HG03196 (cell line): ENCODE data around the gene HAUS3.
"Not testable (repeated sequence)": the region's sequence is repeated elsewhere in the genome, so short reads cannot be mapped to it uniquely, and the experiment has no call there.

Source experiments
- ATAC-seq: cut with Tn5 transposase; IDR thresholded peaks from one replicate; pipeline ENCODE4 v1.9.1; 2021; ENCODE audit not compliant: unreplicated experiment

The HAUS3 gene

DNA sequence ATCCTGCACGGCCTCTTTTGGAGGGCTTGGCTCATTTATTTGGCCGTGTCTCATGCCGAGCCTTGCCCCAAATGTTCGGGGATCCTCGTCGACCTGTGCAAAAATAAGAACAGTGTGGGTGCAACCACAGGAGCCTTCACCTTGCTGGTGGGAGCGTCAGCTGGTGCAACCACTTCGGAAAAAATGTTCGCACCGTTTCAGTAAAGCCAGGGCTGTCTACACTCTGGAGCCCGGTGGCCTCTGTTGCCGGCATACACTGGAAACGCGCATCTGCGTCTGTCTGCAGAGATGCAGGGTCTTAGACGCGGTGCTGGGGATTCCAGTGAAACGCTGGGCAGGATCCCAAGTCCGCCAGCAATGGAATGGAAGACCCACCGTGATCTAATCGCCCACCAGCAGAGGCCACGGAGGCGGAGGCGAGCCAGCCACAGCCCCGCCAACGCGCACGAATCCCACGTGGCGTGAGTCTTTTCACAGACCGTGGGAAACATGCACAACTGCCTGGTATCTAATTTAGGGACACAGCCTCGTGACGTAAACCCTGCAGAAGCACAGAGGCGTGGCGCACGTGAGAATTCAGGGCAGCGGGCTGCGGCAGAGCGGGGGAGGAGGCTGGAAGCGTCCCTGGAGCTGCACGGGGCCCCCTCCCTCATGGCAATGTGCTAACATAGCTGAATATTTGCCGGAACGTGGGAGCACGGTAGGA lies 33.8 kb upstream of the HAUS3 start:
- no peak for ATAC-seq

DNA sequence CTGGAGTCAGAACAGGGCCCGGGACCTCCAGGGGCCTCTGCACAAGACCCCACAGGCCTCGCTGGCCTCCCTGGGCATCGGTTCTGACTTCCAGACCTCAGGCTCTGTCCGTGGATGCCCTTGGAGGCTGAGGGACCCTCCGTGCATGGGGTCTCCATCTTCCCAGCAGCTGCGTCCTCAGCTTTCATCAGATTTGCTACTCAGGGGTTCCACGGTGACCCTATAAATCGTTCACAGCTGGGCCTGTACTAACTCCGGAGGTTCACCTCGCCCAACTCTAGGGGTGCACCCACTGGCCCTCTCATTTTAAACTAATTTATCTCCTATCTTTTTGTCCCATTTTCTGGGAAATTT lies 33.1 kb upstream of the HAUS3 start:
- not testable (repeated sequence) for ATAC-seq

DNA sequence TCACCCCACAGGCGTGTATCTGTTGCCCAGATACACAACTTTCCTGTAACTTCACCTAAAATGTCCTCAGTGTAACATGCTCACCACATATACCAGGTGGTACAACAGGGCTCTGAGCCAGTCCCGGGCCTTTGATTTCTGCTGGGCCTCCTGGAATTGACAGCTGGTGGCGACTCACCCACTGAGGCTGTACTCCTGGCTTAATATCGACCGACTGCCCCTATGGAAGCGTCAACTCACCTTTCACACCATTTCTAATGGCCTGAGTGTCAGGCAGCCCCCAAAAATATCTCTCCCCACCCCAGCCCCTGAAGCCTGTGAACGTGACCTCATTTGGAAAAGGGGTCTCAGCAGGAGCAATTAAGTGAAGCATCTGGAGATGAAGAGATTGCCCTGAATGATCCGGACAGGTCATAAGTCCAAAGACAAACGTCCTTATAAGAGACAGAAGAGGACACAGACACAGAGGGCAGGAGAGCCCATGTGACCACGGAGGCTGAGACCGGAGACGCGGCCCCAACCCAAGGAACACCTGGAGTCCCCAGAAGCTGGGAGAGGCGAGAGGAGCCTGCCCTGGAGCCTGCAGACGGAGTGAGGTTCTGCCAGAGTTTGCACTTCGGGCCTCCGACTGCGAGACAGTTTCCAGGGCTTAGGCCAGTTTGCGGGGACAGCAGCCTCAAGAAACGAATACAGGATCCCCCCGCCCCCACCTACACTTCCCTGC lies 32.6 kb upstream of the HAUS3 start:
- ATAC-seq, result no peak

DNA sequence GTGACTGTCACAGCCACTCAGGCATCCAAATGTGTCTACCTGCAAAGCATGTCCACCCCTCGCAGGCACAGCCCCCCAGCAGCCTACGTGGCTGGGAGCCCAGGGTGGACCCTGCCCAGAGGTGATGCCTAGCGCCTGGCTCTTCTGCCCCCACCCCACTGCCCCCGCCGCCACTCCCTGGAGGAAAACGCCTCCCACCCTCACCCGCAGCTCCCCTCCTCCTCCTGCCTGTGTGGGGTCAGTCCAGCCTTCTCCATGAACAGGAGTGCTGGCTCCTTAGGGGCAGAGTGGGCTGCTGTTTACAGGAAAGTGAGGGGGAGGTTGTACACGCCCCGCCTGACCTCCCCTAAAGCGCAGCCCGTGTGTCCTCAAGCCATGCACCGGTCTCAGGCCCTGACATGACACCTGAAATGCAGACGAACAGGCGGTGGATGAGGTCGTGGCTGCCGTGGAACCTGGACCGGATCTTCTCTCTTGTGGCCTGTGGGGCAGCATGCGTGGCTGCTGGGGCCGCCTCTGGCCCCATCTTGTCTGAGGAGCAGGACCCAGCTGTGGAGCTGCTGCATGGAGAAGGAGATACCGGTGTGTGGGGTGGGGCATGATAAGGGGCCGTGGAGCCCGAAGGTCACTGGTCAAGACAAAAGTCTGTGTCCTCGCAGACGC lies 31.9 kb upstream of the HAUS3 start:
- no peak for ATAC-seq

DNA sequence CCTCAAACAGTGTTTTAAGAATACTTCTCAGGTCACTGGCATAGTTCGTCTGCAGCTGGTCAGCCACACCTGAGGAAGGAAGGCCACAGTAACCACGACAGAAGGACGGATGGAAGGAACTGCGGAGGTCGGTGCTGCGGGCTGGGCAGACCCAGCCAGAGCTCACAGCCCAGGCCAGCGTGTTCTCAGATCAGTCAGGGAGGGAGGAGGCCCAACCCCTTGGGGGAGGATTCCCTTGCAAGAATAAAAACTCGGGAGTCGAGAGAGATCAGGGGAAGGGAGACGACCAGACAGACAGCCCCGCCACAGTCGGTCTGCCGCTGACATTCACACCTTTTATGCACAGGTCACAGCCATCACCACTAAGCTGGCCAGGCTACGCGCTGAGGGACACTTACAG lies 31.3 kb upstream of the HAUS3 start:
- no peak for ATAC-seq

DNA sequence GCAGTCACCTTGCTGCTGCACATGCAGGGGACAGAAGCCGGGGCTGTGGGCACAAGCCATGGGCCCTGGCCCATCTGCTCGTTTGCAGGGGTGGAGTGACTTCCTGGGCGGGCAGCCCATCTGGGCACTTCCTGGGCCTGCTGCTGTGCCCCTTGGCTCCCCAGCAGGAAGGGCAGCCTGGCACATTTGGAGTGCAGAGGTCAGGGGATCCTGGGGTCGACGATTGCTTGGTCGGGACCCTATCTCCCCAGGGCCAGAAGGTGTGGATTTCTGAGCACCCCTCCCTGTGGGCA lies 30.9 kb upstream of the HAUS3 start:
- ATAC-seq, result no peak

DNA sequence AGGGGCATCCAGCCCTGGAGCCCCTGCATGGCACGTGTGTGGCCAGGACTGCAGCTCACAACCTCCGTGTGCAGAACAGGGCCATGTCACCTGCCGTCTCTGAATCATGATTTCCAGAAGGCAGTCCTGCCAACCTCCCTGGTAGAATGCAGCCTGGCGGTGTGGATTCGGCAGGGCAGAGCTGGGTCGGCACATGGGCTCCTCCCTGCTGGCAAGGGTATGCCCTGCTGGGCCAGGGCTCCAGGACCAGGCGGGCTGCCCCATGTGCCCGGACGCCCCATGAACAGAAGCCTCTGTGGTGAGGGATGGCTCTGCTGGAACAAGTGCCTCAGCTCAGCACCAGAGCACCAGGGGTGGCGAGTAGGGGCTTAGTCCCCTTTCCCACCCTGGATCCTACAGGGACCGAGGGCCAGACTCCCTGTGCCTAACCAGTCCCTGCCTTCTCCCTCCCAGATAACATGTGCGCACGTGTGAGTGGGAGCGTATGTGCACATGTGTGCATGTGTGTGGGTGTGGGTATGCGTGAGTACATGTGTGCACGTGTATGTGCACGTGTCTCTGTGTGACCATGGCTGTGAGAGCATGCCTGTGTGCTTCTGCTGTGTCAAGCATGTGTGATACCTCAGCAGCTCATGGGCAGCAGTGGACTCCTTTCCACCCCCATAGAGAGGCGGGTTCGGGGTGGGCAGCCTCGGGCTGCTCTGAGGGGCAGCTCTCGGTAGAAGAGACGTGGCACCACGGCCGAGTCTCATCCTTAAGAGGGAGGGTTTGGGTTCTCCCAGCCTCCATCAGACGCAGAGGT lies 30.3 kb upstream of the HAUS3 start:
- no peak for ATAC-seq

DNA sequence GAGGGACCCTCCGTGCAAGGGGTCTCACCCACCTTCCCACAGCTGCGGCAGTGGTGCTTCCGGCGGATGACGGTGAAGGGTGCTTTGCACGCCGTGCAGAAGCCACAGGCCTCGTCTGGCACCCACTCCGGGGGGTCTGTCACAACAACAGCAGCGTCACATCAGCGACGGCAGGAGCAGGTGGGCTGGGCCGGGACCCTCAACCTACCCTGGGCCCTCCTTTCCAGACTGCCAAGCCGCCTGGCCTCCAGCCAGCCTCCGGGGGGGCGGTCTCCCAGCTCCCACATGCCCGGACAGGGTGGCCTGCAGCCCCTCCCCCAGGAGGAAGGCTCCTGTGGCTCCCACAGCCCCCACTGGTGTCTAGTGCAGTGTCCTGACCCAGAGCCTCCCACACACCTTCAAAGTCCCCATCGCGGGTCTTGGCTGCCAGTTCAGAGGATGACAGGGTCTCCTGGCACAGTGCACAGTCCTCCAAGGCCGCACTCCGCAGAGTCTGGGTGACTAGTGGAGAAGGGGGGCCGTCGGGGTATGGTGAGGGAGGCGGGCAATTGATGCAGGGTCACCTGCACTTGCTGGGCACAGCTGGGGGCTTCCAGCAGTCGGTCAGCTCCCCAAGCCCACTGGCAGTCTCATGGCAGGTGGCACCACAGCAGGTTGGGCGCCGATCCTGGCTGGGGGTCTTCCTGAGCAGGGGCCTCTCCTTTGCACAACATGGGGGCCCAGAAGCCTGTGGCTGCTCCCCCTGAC lies 29.5 kb upstream of the HAUS3 start:
- ATAC-seq, result no peak

DNA sequence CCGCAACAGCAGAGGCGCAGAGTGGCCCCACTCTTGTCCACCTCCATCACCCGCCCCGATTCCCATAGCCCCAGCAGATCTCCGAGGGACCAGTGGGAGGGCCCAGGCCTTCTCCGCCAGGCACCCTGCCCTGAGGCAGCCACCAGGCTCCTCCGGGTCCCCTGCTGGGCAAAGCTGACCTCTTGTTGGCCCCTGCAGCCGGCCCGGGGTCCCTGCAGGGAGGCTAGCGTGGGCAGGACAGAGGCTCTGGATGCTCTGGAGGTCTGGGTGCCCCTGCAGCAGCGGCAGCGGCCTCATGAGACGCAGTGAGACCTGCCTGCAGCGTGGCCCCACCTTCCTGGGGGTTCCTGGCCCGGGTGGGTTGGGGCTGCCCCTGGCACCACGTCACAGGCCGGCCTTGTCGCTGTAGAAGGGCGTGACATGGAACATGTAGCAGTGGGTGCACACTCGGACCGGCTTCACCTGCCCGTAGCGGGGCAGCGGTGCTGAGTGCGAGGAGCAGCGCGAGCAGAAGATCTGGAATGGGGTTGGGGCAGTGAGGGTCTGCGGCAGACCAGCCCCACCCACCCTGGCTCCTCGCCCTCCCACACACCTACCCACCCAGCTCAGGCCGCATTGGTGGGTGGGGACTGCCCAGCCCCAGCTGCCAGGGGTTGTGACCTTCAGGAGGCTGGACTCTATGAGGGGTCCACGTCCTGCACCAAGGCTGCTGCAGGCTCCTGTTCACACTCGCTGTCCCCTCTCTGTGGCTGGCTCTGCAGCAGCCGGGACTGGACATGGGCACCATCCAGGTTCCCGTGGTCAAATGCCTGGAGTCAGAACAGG lies 28.6 kb upstream of the HAUS3 start:
- ATAC-seq, result no peak

DNA sequence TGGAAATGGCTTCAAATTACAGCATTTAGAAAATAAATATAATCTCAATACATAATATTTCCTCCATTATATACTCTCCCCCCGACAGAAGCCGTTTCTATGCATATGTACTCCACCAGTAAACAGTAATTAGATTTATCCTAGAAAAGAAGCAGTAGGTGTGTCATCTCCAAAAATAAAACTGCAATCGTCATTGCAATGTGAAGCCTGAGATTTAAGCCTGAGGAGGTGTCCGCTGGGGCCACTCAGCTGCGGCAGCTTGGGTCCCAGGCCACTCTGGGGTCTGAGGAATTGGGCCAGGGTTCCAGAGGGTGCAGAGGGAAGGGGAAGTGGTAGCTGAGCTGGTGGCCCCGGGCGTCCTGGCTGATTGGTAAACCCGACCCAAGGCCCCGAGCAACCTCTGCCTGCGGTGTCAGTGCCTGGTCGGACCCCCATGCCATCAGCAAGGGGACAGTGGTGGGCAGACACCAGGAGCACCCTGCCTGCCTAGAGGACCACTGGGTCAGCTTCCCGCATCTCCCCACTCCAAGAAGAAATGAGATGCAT lies 27.8 kb upstream of the HAUS3 start:
- no peak for ATAC-seq

DNA sequence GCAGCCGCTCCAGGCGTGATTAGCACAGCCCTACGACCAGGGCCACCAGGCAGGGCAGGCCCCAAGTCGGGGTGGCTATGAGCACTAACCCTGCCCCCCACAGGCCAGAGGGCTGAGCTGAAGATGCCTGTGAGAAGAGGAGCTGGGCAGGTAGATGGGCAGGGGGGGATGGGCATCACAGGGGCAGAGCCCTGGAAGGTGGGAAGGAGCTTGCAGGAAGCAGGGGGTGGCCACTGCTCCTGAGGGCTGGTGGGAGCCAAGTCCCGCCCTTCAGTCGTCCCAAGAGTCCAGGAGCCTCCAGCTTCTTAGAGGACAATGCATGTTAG lies 27.2 kb upstream of the HAUS3 start:
- no peak for ATAC-seq

DNA sequence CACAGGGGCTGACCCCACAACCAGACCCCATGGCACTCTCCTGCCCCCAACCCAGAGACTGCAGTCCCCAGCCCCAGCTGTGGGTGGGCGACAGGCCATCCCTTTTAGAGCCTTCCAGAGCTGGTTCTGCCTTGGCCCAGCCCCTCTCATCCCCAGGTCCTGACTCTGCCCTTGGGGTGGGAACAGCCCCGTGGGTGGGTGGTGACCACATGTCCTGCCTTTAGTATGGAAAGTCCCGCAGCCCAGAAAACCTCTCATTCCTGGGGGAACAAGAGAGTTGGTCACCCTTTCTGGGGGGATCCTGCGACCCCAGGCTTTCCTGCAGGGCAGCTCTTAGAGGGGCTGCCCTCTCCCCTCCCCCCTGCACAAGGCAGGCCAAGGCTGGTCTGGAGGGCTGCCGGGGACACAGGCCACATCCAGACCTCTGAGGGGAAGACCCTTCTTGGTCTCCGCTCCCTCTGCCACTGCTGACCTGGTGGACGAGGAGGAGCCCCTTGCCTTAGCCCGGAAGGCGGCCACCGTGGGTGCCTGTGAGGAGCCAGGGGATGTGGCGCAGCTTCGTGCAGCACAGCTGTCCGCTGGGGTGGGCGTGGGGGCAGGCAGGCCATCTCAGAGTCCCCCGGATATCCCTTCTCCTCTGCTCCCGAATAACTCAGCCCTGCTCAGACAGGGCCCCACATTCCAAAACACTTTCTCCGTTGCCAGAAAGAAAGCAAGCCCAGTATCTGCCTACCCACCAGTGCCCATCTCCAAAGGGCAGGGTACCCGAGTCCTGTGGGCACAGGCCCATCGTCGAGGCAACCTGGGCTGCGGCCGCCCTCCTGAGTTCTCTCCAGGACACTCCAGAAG lies 26.7 kb upstream of the HAUS3 start:
- no peak for ATAC-seq

DNA sequence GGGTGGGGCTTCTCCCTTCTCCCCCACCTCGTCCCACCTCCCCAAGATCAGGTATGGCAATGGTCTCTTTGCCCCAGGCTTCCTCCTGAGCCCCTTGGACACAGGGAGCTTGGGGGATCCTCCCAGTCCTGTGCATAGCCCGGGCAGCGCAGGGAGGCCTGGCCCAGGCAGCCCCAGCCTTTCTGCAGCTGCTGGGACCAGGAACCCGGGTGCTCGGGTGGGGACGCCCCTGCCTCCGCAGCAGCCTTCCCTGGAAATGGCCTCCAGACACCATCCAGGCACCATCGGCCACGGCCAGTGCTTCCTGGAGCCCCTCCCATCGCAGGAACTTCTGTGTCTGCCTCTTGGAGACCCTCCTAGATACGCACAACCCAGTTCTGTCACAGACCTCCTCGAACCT lies 25.9 kb upstream of the HAUS3 start:
- no peak for ATAC-seq

DNA sequence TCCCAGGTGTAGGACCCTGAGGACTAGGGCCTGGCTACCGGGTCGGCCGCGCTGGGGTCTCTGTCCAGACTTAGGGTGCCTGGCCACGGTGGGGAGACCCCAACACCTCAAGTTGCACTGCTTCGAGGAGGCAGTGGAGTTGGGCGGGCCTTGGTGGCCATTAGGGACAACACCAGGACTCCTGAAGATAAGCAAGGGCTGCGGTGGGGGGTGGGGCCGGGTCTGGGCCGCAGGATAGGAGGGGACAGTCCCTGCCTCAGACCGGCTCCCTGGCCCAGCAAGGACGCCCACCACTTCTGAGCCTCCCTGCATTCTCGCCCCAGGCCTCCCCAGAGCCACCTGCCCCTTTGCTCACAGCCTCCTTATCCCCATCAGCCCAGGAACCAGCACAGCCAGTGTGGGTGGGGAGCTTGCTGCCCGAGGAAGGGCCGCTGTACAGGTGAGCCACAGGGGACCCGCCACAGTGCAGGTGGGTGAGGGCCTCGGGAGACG lies 25.4 kb upstream of the HAUS3 start:
- ATAC-seq, result no peak

DNA sequence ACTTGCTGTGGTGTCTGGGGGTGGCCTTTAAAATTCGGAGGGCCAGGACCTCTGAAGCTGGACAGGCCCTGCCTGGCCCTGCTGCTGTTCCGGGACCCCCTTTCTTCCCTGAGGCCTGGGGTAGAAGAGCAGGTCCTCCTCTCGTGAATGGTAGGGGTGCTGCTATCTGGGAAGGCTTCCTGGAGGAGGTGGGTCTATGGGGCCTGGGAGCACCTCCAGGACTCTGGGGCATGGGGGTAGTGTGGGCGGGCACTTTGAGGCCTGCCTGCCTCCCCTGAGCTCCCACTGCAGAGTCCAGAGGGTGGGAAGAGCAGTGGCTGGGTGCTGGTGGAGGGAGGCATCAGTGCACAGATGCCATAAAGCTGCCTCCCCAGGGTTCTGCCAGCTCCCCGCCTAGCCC lies 24.9 kb upstream of the HAUS3 start:
- no peak for ATAC-seq

DNA sequence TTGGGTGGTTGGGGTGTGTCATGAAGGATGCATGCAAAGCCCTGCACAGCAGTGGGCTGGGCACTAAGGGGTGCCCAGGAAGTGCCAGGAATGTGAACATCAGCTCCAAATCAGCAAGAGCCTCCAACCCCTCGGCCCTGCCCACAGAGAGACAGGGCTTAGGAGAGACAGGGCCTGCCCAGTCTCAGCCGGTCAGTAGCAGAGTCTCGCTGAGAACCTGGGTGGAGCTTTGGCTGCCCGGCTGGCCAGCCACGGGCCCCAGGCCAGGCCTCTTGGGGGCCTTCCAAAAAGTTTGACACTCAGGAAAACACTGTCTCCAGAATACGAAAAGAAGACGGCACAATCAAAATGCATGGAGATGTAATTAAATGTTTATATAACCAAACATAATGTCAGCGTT lies 24.3 kb upstream of the HAUS3 start:
- no peak for ATAC-seq

DNA sequence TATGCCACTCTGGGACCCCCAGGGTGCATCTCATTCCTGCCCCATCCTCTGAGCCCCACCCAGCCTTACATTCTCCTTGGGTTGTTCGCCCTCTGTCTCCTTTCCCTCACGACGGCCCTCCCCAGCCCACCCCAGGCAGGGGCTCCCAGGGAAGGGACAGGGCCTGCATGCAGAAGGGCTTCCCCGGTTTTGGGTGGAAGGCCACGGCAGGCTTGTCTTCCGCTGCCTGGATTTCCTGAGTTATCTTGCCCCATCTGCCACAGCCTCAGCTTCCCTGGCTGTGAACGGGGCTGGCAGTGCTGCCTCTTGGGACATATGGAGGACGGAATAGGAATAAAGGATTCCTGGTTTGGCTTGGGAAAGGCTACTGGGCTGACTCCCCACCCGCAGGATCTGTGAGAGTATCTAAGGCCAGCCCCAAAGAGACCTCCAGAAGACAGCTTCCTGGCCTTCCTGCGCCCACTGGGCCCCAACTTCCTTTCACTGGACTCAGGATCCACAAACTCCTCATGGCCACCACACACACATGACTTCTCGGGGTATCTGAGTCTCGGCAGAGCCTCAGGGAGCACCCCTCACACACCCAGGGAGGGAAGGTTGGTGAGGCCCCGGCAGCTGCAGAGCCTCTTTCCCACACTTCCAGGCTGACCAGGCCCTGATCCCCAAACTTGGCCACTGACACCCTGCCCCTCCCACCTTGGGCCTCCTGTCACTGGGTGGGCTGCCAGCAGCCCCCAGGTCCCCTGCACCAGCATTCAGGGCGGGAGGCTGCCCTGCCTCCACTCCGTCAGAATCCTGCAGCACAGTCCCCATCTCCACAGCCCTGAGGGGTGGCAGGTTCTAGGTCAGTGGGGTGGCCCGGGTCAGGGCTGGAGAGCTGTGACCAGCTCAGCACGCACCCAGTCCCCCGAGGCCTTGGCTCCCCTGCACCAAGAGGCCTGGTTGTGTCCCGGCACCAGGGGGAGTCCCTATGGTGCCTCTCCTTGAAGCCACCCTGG lies 23.5 kb upstream of the HAUS3 start:
- ATAC-seq, result no peak
